CD4-positive, alpha-beta T cell treated with Interleukin-6 at 100 ng/mL for 8 hours (primary cell): Measurements from ENCODE around the gene HS1BP3.

Experiments used
- DNase-seq: peaks from one replicate; pipeline ENCODE4 v3.0.0-alpha.2; 2020; ENCODE audit warnings: mixed read lengths, low spot score

HS1BP3 gene

DNA sequence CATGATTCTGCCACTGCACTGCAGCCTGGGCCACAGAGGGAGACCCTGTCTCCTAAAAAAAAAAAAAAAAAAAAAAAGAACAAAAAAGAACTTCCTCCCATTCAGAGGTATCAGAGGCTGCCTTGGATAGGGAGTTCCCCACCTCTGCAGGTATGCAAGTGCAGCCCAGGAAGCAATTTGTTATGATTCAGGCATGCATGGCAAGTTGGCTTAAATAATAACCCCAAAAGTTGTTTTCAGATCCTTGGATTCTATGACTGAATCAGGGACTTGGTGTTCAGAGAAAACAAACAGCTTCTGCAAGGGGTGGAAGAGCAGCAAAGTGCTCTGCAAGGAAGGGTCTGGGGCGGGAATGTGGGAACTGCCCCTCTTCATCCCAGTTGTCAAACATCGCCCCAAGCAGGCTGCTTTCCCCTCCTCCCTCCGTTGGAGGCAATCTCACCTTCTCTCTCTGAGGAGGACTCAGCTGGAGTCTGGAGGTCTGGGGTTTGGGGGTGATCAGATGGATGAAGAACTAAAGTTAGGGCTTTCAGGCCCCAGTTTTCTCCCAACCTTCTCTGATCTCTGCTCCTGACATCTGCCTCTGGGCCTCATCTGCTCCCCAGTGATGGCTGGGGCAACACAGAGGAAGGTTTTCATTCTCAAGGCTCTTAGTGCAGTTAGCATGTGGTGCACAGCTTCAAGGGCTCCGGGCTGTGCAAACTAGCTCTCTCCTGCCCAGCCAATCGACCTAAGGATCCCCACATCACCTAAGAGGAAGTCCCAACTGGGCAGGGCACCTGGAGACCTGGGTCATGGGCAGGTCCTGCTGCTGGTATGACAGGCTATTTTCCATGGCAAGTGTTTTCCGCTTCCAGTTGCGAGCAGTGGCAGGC lies 12.5 kb upstream of the HS1BP3 start:
- no peak for DNase-seq

DNA sequence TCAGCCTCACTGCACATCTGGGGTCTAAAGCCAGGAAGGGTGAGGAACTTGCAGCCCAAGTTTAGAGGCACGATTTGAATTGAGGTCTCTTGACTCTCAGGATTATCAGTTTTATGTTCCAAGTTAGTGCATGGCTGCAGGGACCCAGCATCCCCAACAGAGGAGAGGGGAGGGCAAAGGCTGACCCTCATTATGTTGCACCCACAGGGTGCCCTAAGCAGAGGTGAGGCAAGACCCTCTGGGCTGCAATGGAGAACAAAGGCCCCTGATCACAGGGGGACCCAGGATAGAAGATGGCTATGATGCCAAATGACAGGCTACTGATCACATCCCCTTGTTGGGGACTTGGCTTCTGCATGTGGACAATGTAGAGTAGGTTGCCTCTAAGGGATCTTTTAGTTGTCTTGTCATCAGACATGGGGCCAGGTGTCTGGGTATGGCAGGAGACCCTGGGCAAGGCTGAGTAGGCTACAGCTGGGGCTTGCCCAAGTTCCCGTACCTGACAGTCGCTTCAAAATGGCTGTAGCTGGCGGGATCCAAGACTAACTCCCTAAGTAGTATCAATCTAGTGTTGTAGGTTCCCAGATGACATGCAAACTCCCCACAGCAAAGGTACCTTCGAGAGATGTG lies 11.5 kb upstream of the HS1BP3 start:
- no peak for DNase-seq

DNA sequence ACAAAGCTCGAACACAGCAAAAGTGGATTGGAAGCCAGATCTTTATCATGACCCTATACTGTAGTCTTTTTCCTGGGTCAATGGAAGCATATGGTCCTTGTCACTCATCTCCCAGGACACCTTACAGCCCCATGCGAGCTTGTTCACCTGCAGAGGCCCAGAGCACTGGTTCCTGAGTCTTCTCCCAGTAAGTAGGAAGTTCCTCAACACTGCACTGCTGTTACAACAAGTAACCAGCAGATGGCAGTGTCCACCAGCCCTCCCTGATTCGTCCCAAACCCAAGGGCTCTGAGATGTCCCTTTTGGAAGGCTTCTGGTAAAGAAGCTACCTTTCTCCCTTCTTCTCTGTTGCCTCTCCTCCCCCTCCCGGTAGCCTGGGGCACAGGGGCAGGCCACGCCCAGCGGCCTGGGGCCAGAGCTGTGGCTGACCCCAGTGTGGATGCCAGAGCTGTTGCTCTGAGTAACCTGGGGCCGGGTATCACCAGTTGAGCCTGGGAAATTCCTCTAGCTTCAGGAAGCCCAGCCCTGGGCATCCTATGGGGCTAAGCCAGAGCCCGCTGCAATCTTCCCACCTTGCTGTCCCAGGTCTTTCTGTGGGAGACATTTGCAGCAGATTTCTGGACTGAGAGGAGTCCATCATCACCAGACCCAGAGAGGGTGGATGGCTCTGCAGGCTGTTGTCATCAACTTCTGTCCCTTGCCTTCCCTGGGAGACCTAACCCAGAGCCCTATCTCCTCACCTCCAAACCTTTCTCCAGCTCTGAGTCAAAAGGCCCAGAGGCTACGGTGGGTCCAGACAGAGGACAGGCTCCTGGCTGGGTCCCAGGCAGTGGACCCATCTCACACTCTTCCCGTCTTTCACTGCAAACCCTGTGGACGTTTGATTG lies 10.8 kb upstream of the HS1BP3 start:
- DNase-seq, result peak; percentile 69

DNA sequence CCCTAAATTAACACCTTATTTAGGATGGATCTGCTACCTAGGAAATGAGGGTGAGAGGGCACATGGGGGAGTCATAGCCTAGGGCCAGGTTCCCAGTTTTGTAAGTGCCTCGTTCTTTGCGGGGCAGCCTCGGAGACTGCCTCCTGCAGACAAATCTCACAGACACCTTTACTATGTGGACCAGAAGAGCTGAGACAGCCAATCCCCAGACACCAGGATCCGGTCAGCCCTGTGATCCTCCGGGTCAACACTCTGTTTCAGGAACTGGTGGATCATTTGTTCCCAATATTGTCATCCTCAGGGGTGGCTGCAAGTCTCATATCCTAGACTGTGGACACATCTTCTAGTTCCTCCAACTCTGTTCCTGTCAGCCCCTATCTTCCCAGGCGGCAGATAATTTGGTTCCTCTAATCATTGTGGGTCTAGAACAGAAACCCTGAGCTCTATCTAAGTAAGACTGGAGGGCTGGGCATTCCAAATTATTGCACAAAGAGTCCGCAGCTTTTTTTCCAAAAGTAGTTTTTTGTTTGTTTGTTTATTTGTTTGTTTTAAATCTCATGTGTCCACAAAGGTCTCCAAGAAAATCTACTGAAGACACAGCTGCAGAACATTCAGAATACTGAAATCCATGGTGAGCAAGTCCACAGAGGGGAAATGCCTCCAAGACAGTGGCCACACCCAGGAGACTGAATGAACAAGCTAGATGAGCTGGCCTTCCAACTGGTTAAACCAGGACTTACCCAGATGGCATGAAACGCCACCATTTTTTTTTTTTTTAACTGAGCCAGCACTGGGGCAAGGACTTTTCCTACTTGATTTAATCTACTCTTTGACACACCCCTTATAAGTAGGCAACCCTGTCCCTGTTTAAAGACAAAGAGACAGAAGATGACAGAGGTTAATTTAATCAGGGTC lies 9.9 kb upstream of the HS1BP3 start:
- DNase-seq, result no peak

DNA sequence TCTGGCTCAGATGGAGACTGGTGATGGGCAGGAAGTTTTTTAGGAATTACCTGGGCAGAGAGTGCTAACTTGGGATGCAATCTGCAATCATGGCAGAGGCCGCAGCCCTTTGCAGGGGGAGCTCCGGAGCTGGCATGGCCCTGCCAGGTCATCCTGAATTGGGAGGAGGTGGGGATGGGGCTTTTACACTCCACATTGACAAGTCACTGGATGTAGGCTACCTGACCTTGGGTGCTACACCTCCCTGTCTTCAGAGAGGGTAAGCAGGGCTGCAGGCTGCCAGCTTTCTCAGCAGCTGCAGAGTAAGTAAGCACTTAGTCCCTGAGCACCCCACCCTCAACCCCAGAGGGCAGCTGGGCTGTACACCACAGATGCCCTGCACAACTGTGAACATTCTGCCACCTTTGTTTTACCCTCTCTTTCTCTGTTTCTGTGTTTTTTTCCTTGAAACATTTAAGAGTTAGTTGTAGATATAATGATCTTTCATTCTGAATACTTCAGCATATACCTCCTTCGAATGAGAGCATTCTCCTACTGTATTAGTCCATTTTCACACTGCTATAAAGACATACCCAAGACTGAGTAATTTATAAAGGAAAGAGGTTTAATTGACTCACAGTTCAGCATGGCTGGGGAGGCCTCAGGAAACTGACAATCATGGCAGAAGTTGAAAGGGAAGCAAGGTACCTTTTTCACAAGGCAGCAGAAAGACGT lies 6.8 kb upstream of the HS1BP3 start:
- no peak for DNase-seq

DNA sequence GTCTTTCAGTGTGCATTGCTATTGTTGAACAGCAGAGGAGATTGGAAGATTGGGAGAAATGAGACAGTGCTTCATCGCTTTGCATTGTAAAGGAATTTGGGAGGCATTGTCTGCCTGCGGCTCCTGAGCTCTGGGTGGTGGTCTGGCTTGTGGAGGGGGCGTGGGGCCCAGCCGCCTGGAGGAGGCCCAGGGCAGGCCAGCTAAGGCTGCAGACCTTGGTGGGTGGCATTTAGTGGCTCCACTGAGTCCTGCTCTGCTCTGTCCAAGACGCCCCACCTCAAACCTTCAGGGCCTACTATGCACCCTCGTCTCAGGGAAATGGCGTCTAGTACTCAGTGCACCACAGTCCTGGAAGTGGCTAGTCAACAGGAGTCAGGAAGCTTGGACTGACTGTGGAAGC lies 5.7 kb upstream of the HS1BP3 start:
- DNase-seq, result no peak

DNA sequence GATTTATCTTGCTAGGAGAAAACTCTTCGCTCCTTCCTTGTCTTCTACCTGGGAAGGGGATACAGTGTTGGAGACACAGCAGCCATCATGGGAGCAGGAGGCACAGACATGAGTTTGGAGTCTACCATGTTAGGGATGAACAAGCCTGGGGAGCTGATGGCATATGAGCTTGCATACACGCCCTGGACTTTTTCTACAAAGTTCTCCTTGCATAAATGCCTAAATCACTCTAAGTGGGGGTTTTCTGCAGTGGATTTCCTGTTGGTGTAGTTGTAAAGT lies 3.6 kb upstream of the HS1BP3 start:
- DNase-seq, result no peak

DNA sequence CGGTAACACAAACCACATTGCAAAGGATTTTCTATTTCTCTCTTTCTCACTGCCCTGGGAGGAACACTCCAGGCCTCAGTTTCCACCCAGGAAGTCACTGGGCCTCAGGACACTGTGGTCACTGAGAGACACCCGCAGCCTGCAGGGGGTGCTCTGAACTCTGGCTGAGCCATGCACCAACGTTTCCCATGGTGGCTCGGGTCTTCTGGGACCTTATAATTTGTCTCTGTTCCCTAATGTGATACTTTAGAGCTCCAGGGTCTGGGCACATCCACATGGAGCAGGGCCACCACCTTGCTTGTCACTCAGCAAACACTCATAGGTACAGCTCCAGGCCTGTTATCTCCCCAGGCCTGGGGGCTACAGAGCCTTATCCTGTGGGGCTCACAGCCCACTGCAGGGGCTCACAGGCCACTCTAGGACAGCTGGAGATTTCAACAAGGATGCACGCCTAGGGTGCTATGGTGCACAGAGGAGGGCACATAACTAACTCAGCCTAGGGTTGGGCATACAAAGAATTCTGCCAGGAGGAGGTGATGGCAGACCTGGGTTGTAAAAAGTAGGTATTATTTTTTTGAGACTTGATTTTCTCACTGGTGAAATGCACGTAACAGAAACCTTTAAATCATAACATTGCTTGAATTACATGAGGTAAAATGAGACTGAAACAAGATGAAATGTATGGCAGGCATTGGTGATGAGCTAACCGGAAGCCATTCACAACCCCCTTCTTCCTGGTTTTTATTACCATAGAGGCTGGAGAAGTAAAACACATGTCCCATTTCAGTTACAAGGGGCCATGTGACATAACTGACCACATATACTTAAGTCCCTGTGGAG lies 3.0 kb upstream of the HS1BP3 start:
- DNase-seq, result no peak

DNA sequence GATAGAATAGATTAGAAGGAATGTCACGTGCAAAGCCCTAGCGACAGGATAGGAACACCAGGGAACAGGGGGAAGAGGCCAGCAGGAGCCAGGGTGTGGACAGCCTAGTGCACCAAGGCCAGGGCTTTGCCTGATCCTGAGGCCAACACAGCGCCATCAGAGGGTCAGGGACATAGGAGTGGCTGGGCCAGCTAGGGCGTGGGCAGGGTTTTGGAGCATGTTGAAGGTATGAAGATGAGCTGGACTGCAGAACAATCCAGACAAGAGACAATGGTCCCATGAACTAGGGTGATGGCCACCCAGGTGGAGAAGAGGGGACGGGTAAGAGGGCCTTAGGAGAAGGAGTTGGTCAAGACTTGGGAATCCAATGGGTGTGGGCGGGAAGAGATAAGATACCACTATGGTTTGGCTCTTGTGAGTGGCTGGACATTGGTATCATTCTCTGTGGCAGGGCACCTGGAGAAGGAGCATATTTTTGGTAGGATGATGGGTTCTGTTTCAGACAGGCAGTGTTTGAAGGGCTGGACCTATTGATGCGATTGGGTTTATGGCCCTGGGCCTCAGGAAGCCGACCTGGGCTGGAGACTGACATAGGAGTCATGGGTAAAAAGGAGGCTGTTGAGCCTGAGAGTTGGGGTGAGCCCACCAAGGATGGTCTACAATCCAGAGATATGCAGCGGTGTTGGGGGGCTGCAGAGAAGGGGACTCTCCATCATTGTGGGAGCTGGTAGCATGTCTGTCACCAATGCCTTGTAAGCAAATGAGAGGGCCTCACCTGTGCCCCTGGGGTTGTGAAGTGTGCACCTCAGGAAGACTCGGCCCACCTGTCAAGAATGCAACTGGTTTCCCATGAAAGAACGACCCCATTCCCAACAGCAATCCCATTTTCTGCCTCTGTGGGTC lies 2.0 kb upstream of the HS1BP3 start:
- DNase-seq, result no peak

DNA sequence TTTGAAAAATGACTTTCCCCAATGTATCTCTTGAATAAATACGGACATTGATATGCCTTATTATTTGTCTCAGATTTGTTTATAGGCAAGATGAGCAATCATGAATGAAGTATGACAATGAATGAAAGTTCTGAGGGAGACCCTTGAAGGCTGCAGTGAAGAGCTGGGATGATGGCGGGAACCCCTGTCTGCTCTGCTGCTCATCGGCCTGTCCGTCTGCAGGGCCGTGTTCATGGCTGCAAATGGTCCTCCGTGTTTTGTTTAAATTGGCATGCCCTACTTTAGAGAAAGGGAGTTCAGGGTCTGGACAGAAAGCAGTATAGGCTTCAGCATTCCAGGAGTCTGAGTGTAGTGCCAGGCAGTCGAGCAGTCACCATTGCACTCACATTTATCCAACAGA lies 1.2 kb upstream of the HS1BP3 start:
- DNase-seq, result no peak

DNA sequence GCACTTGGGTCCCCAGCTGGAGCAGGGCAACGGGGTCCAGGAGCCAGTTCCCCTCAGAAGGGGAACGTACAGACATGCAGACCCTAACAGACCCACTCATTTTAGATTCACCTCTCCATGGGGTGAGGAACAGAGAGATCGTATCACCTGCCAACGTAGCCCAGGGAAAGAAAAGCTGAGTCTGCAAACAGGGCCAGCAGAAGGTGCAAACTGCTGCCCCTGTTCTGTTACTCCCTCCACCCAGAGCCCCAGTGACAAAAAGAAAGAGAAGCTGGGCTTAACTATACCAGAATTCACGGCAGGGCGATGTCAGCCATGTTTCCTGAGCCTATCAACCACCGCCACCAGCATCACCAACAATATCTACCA lies 817 bp upstream of the HS1BP3 start:
- no peak for DNase-seq

DNA sequence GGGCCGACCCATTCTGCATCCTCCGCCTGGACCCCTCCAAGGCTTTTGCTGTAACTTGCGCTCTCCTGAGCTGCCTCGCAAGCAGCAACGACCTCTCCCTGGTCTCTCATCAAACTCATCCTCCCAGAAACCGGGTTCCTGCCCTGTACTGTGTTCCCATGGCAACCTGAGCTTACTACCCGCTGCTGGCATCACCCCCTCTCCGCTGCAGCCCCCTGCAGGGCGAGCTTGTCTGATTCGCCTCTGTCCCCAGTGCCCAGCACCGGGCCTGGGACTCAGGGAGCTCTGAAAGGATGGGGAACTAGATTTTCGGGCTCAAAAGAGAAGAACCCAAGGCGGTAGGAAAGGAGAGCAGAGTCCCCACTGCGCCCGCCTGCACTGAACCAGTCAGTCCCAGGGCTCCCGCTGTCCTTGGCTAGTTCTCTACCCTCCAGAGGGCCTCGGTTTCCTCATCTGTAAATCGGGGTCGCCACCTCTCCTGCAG lies 463 bp downstream of the HS1BP3 start:
- peak; percentile 16 for DNase-seq

DNA sequence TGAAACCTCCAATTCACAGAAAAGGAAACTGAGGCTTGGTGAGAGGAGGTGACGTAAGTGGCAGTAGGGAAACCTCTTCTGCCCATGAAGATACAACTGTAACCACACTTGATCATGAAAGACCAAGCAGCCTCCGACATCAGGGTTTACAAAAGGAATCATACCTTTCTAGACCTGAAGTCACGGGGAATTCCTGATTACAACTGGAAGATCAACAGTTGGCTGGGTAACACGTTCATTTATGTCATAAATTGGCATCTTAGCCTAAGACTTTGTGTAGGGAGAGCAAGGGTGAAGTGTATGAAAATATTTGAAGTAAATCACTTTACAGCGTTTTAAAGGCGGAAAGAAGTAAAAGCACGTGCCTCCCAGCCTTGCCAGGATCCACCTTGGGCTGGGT lies 922 bp downstream of the HS1BP3 start:
- no peak for DNase-seq

DNA sequence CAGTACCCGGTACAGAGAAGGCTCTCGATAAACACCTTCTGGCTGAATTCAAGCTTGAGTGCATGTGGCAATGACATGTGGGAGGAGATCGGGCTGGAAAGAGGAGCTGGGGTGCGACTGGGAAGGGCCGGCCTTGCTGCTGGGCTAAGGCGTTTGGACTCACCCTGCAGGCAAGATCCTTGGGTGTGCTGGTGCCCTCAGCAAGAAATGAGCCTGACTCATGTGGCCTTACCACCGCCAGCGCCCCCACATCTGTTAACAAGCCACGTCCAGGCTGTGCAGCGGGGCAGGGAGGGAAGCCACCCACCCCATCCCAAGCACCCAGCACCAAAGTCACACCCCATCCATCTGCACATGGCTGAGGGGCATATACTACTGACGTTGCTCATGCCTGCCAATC lies 1.3 kb downstream of the HS1BP3 start:
- no peak for DNase-seq

DNA sequence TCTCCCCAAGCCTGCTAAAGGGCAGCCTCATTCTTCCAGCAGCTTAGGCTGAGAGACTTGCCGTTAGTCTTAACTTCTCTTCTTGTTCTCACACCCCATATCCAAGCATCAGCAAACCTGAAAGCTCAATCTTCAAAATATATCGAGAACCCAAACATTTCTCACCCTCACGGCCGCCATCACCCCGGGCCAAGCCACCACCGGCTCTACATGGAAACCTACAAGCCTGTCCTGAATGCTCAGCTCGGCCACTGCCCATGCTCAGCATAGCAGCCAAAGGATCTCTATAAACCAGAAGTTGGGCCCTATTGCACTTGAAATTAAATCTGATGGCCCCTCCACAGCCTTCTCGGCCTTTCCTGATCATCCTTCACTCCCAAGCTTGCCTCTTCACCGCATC lies 2.1 kb downstream of the HS1BP3 start:
- no peak for DNase-seq

DNA sequence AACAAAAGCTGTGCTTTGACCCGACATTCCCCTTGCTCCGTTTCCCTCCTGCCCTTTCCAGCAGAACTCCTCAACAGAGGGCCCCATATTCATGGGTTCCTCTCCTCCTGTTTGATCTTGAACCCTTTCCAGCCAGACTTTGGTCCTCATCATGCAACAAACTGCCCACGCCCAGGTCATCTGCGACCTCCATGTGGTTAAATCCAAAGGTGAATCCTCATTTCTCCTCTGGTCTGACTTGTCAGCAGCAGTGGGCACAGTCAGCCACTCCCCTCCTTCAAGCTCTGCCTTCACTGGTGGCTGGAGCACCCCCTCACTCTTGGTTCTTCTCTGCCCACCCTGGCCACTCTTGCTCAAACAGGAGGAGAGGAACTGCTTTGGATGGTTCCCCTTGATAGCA lies 2.7 kb downstream of the HS1BP3 start:
- no peak for DNase-seq

DNA sequence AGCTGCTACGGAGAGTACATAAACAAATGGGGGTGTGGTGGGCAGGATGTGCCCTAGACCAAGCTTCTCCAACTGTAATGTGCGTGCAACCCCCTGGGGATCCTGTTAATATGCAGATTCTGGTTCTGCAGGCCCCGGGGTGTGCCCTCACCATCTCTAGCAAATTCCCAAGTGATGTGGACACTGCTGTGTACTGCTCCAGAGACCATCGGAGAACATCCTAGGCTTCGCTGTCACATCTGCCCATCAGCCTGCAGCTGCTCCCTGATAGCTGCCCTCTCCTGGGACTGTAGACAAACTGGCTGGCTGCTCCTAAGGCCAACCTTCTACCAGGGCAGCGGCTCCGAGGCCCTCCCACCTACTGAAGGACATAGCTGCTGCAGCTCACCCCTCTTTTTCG lies 3.2 kb downstream of the HS1BP3 start:
- DNase-seq, result no peak

DNA sequence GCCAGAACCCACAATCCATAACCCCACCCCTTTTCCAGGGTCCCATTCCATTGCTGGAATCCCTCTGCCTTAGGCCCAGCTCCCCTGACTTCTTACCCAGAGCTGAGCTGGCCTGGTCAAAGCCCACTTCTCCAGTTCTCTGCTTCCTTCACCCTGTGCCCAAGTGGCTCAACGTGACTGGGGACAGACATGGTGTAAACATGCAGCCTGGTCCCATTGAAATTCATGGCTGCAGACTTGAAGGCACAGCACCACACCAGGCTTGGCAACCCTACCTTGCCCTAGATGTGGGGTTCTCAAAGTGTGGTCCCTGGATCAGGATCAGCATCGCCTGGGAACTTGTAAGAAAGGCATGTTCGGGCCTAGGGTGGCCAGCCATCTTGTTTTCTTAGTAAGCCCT lies 3.7 kb downstream of the HS1BP3 start:
- no peak for DNase-seq

DNA sequence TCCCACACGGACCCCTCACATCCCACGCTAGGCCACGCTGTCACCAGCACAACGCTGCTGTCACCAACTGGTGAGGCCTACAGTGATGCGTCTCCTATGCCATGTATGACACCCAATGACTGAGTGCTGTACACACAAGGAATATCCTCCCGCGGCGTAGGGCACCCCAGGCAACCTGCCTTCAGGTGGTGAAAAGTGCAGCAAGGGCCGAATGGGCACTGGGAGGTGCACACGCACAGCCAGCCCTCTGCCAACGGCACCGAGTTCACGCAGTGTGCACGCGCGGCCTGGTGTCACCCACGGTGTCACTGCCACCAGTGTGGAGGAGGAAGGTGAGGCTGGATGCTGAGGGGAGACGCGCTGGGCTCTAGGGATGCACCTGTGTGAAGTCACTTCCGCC lies 4.5 kb downstream of the HS1BP3 start:
- DNase-seq, result no peak
